Heart right ventricle (tissue), 16 donors: ENCODE data around the gene SOS2. TPM values are rescaled to one million over a fixed set of nuclear protein-coding genes. Genes with fewer than 3 reads are reported as not detected.

Source experiments
- ATAC-seq, 8 donors: fragments of 200-7000 bp; cut with Tn5 transposase; one replicate each; pipeline ENCODE4 v1.9.1; 2020; ENCODE audit warnings: mild to moderate bottlenecking in 8 of 8, moderate library complexity in 8 of 8, moderate number of reproducible peaks in 1 of 8
- DNase-seq, 2 donors: peaks; one replicate each; pipeline ENCODE4 v3.0.0-alpha.2; 2020
- H3K27ac ChIP-seq, 10 donors: fragments of 200-600 bp; sonication (generic) in 2 of 10; one replicate each; pipeline versions ENCODE4 v1.5.0 to v1.8.0; 2020 to 2022; ENCODE audit warnings: mild to moderate bottlenecking in 3 of 10
- H3K27me3 ChIP-seq, 7 donors: fragments of 200-600 bp; one replicate each; pipeline ENCODE4 v1.8.0; 2021 to 2022; ENCODE audit warnings: mild to moderate bottlenecking in 2 of 7
- H3K36me3 ChIP-seq, 9 donors: fragments of 200-600 bp; sonication (generic) in 1 of 9; one replicate each; pipeline versions ENCODE4 v1.5.0 to v1.8.0; 2020 to 2022; ENCODE audit warnings: mild to moderate bottlenecking in 2 of 9
- H3K4me1 ChIP-seq, 9 donors: fragments of 200-600 bp; sonication (generic) in 1 of 9; one replicate each; pipeline versions ENCODE4 v1.5.0 to v1.8.0; 2020 to 2022; ENCODE audit warnings: mild to moderate bottlenecking in 4 of 9
- H3K4me3 ChIP-seq, 10 donors: fragments of 200-600 bp; sonication (generic) in 2 of 10; one replicate each; pipeline versions ENCODE4 v1.5.0 to v1.8.0; 2020 to 2022; ENCODE audit warnings: mild to moderate bottlenecking in 7 of 10, moderate library complexity in 2 of 10
- H3K9me3 ChIP-seq, 11 donors: fragments of 200-600 bp in 10 of 11; sonication (generic) in 2 of 11; one replicate each; pipeline versions ENCODE4 v1.5.0 to v1.8.0; 2013 to 2022; ENCODE audit warnings: mild to moderate bottlenecking in 2 of 11, control low read depth in 1 of 11, moderate library complexity in 1 of 11
- CTCF ChIP-seq, 9 donors: fragments of 200-600 bp; sonication (generic) in 2 of 9; IDR thresholded peaks; one replicate each; pipeline versions ENCODE4 v1.5.0 to v1.8.0; 2021 to 2022; ENCODE audit warnings: antibody characterized with exemption in 9 of 9, mild to moderate bottlenecking in 5 of 9, moderate library complexity in 1 of 9
- WGBS, 2 donors: extraction: QIAGEN DNeasy Blood & Tissue Kit; methylation state at CpG; one replicate each; pipeline ENCODE4 v1.1.7; 2013; ENCODE audit warnings: inconsistent platforms in 1 of 2; 5-methylcytosine and 5-hydroxymethylcytosine counted together
- intact Hi-C, 10 donors: fragments of 100-400 bp; cut with DNase I; formaldehyde crosslinking; loops; one replicate each; pipeline versions ENCODE4 v1.11.1 to v1.14.2; 2022
- polyA plus RNA-seq, 2 donors: library from polyadenylated mRNA; stranded (reverse); fragments of 200-250 nt; gene quantifications; one replicate each; pipeline ENCODE4 v1.2.3, GENCODE V29; 2013
- total RNA-seq, 10 donors: library from RNA; stranded (reverse); fragmentation: NEBNext Ultra II Directional in 3 of 10; extraction: Animal tissue kit (Norgen Biotek cat#: 25700) in 3 of 10; gene quantifications; one replicate each; pipeline versions ENCODE4 v1.2.1 to v1.2.4, GENCODE V29; 2021 to 2023
- donor health status: Arrhythmogenic right ventricular cardiomyopathy.
- donor health status: ischemic (EF 13 %, LVEDD 7.1; RV severe dilation, severe dysfunction).
- donor health status: healthy with polysubstance abuse.
- donor health status: DM: no; HTN: yes; CAD: no.
- donor health status: DM: no; HTN: no; CAD: no.
- donor health status: ischemic (EF 25% LVEDD 6.9; RV normal size, moderate dysfunction).
- donor health status: ischemic (EF 25% LVEDD 5.7; RV mildly dilated, moderate dysfunction).
- donor health status: healthy.
- donor health status: DM: yes; HTN: yes; CAD: no.
- donor health status: Ischemic cardiomyopathy.
- donor health status: ischemic (EF 35%, LVEDD 5.7; RV mildly dilated, moderate dysfunction).
- donor health status: nonischemic (EF 11% LVEDD 7.7; RV severe dilation, severe dysfunction).
- donor health status: DM: yes; HTN: yes; CAD: no.
- donor health status: PGD.
- donor health status: ischemic (EF 29% LVEDD 5.4; RV normal size, mild dysfunction).
- donor health status: nonischemic (EF 23%, LVEDD 6.1; RV moderate dilation, normal function).

Gene SOS2
- total and polyA plus RNA-seq, 12 donors, result 10.1 to 40.0 (median 32.3) TPM

GRCh38 chr14:50094056-50094755 lies 137.2 kb downstream of the SOS2 start:
- 91 to 95% methylated on average over 11 of the region's 11 CpGs for WGBS, 2 donors
- intact Hi-C loops, result no loop called here
- H3K27me3 ChIP-seq, result no peaks in the 10 kb centered on the region

GRCh38 chr14:50093496-50093895 lies 137.9 kb downstream of the SOS2 start:
- no peaks in the 10 kb centered on the region for H3K27me3 ChIP-seq
- intact Hi-C loops, result no loop called here
- H3K27ac ChIP-seq, result no peak overlapping the region
- peaks cover 0 to 12% (median 0%) of the 10 kb centered on the region in 9 donors for H3K36me3 ChIP-seq
- ATAC-seq (no peak), DNase-seq (no peak)
- no peak overlapping the region for H3K4me3 ChIP-seq
- H3K4me1 ChIP-seq, result peaks cover 0 to 12% (median 0%) of the 10 kb centered on the region in 9 donors
- WGBS, 2 donors, result 45 to 79% methylated on average over 2 of the region's 2 CpGs
- no peak for TF ChIP-seq CTCF (IDR thresholded peaks at IDR 0.05)
- H3K9me3 ChIP-seq, result no peaks in the 10 kb centered on the region

More at GRCh38 chr14:50094056-50094755, 137.2 kb downstream of the SOS2 start:
- Histone ChIP-seq H3K27ac (no peak overlapping the region), H3K4me1 (peaks cover 0 to 12% (median 0%) of the 10 kb centered on the region in 9 donors), H3K4me3 (no peak overlapping the region), H3K9me3 (no peaks in the 10 kb centered on the region), H3K36me3 (peaks cover 0 to 12% (median 0%) of the 10 kb centered on the region in 9 donors)
- DNase-seq, result no peak
- ATAC-seq, result no peak
- no peak for TF ChIP-seq CTCF (IDR thresholded peaks at IDR 0.05)

- no peak for ATAC-seq
- Histone ChIP-seq H3K27me3 (no peaks in the 10 kb centered on the region), H3K4me1 (peaks cover 0 to 19% (median 0%) of the 10 kb centered on the region in 9 donors), H3K36me3 (peaks cover 0 to 12% (median 0%) of the 10 kb centered on the region in 9 donors), H3K4me3 (no peak overlapping the region), H3K9me3 (no peaks in the 10 kb centered on the region), H3K27ac (no peak overlapping the region)
- no peak for TF ChIP-seq CTCF (IDR thresholded peaks at IDR 0.05)
- intact Hi-C loops, result no loop called here
- no peak for DNase-seq
- 93 to 94% methylated on average over 6 of the region's 6 CpGs for WGBS, 2 donors
These were observed 139.3 kb downstream of the SOS2 start for GRCh38 chr14:50092006-50092555.

- TF ChIP-seq CTCF (IDR thresholded peaks at IDR 0.05), result no peak
- Histone ChIP-seq H3K36me3 (peaks cover 0 to 12% (median 0%) of the 10 kb centered on the region in 9 donors), H3K4me3 (no peak overlapping the region), H3K27me3 (no peaks in the 10 kb centered on the region), H3K4me1 (peaks cover 0 to 22% (median 0%) of the 10 kb centered on the region in 9 donors), H3K9me3 (no peaks in the 10 kb centered on the region), H3K27ac (no peak overlapping the region)
- ATAC-seq, result no peak
- no peak for DNase-seq
- intact Hi-C loops, result no loop called here
- WGBS, 2 donors, result 80 to 83% methylated on average over 7 of the region's 7 CpGs
These were observed 140.0 kb downstream of the SOS2 start for GRCh38 chr14:50091240-50091913.
